Motor neuron (in vitro differentiated cells): ENCODE results near the gene TNFRSF1B. TPM values are rescaled to one million over a fixed set of nuclear protein-coding genes. Genes with fewer than 3 reads are reported as not detected.
A peak's percentile ranks its signal among the peaks of the same experiment; 100 is the strongest.

Experiments used
- ATAC-seq, 8 experiments: fragments of 200-7000 bp; cut with Tn5 transposase; replicated peaks in 6 of 8; 2 replicates each; pipeline ENCODE4 v1.8.0; 2021; ENCODE audit warnings: mild to moderate bottlenecking in 8 of 8, moderate library complexity in 8 of 8
- H3K27ac ChIP-seq, 2 donors: fragments of 250-450 bp; sonication (Bioruptor Pico); 2 replicates each; pipeline ENCODE4 v1.9.0; 2021; ENCODE audit warnings: antibody characterized with exemption in 2 of 2, mild to moderate bottlenecking in 2 of 2, moderate library complexity in 1 of 2
- H3K4me1 ChIP-seq, 2 donors: fragments of 250-450 bp; sonication (Bioruptor Pico); replicated peaks in 1 of 2; 2 replicates each; pipeline ENCODE4 v1.6.1; 2021; ENCODE audit warnings: antibody characterized with exemption in 2 of 2, mild to moderate bottlenecking in 2 of 2, moderate library complexity in 1 of 2
- H3K4me3 ChIP-seq, 5 donors: fragments of 250-450 bp; sonication (Bioruptor Pico); 2 replicates each; pipeline ENCODE4 v1.9.0; 2021; ENCODE audit warnings: antibody characterized with exemption in 5 of 5, mild to moderate bottlenecking in 5 of 5, moderate library complexity in 4 of 5
- WGBS, 10 experiments: fragments of 450-650 bp; shearing (Covaris generic); methylation state at CpG; one replicate each; pipeline ENCODE4 v1.0.0; 2022; 5-methylcytosine and 5-hydroxymethylcytosine counted together
- in situ Hi-C, 9 experiments: fragments of 400-800 bp; cut with MboI; loops; one replicate each; pipeline ENCODE4 v1.15.0; 2021; ENCODE audit warnings: low sequenced_read_pairs in 9 of 9, low pct_unique_long_range_greater_than_20kb in 2 of 9; ENCODE audit not compliant: unreplicated experiment in 9 of 9
- total RNA-seq, 8 experiments: library from RNA; unstranded; fragments of 300-600 nt; gene quantifications; 2 replicates each; pipeline versions ENCODE4 v1.2.3 to v1.2.4, GENCODE V29; 2022

TNFRSF1B gene
- total RNA-seq, 8 experiments from 2014 or later = 0.18 to 2.0 (median 1.1) TPM

GRCh38 chr1:12144236-12144635, 22.6 kb upstream of the TNFRSF1B start:
- ATAC-seq = no peak
- H3K4me3 ChIP-seq = no peak overlapping the region
- peaks cover 13 to 33% of the 10 kb centered on the region in 2 donors for H3K4me1 ChIP-seq
- H3K27ac ChIP-seq = no peak overlapping the region
- in situ Hi-C loops = no loop called here
- 90 to 100% (median 100%) methylated on average over 1 to 7 of the region's 8 CpGs; no CpG with 5 or more reads in 4 of the 10 experiments for WGBS, 10 experiments

GRCh38 chr1:12144969-12145368, 21.8 kb upstream of the TNFRSF1B start:
- H3K4me1 ChIP-seq = peaks cover 13 to 33% of the 10 kb centered on the region in 2 donors
- WGBS, 10 experiments = 71 to 100% (median 88%) methylated on average over 1 to 3 of the region's 4 CpGs; no CpG with 5 or more reads in 7 of the 10 experiments
- no peak overlapping the region for H3K4me3 ChIP-seq
- no peak for ATAC-seq
- in situ Hi-C loops = no loop called here
- H3K27ac ChIP-seq = no peak overlapping the region

GRCh38 chr1:12145616-12146342, 21.0 kb upstream of the TNFRSF1B start:
- in situ Hi-C loops = no loop called here
- 73 to 100% (median 88%) methylated on average over 1 to 5 of the region's 12 CpGs; no CpG with 5 or more reads in 5 of the 10 experiments for WGBS, 10 experiments
- no peak overlapping the region for H3K4me3 ChIP-seq
- no peak overlapping the region for H3K27ac ChIP-seq
- peaks cover 13 to 27% of the 10 kb centered on the region in 2 donors for H3K4me1 ChIP-seq
- ATAC-seq = no peak

GRCh38 chr1:12146343-12147112, 20.3 kb upstream of the TNFRSF1B start:
- no peak for ATAC-seq
- Histone ChIP-seq H3K27ac (no peak overlapping the region), H3K4me1 (peaks cover 13 to 20% of the 10 kb centered on the region in 2 donors), H3K4me3 (no peak overlapping the region)
- 67 to 97% (median 83%) methylated on average over 1 to 18 of the region's 20 CpGs; no CpG with 5 or more reads in 3 of the 10 experiments for WGBS, 10 experiments
- in situ Hi-C loops = no loop called here

GRCh38 chr1:12147201-12147701, 19.5 kb upstream of the TNFRSF1B start:
- no peak overlapping the region for H3K4me3 ChIP-seq
- in situ Hi-C loops = no loop called here
- ATAC-seq = no peak
- H3K27ac ChIP-seq = no peak overlapping the region
- 40 to 85% (median 79%) methylated on average over 1 to 8 of the region's 8 CpGs; no CpG with 5 or more reads in 3 of the 10 experiments for WGBS, 10 experiments
- peaks cover 10 to 15% of the 10 kb centered on the region in 2 donors for H3K4me1 ChIP-seq

- in situ Hi-C loops = no loop called here
- WGBS, 10 experiments = 58 to 100% (median 90%) methylated on average over 2 to 8 of the region's 8 CpGs
- peaks cover 2 to 7% of the 10 kb centered on the region in 2 donors for H3K4me1 ChIP-seq
- ATAC-seq = peak in 2 of 8 experiments; percentile 33 to 60
- no peak overlapping the region for H3K27ac ChIP-seq
- H3K4me3 ChIP-seq = no peak overlapping the region
Measured at GRCh38 chr1:12148160-12148957, 18.4 kb upstream of the TNFRSF1B start.

GRCh38 chr1:12148958-12149790, 17.6 kb upstream of the TNFRSF1B start:
- WGBS, 10 experiments = 0 to 100% (median 91%) methylated on average over 1 to 5 of the region's 5 CpGs
- H3K4me3 ChIP-seq = no peak overlapping the region
- ATAC-seq = no peak
- no peak overlapping the region for H3K27ac ChIP-seq
- H3K4me1 ChIP-seq = peaks cover 0 to 3% of the 10 kb centered on the region in 2 donors
- in situ Hi-C loops = no loop called here

GRCh38 chr1:12149791-12150175, 17.0 kb upstream of the TNFRSF1B start:
- in situ Hi-C loops = no loop called here
- 60 to 91% (median 82%) methylated on average over 1 to 5 of the region's 6 CpGs; no CpG with 5 or more reads in 2 of the 10 experiments for WGBS, 10 experiments
- Histone ChIP-seq H3K4me3 (no peak overlapping the region), H3K27ac (no peak overlapping the region), H3K4me1 (peaks cover 0 to 3% of the 10 kb centered on the region in 2 donors)
- ATAC-seq = no peak

GRCh38 chr1:12150456-12151200, 16.2 kb upstream of the TNFRSF1B start:
- no peak overlapping the region for H3K4me3 ChIP-seq
- in situ Hi-C loops = no loop called here
- H3K27ac ChIP-seq = no peak overlapping the region
- 82 to 100% (median 92%) methylated on average over 1 to 8 of the region's 9 CpGs; no CpG with 5 or more reads in 2 of the 10 experiments for WGBS, 10 experiments
- peaks cover 0 to 3% of the 10 kb centered on the region in 2 donors for H3K4me1 ChIP-seq
- no peak for ATAC-seq

- Histone ChIP-seq H3K27ac (no peak overlapping the region), H3K4me3 (no peak overlapping the region), H3K4me1 (peaks cover 0 to 3% of the 10 kb centered on the region in 2 donors)
- ATAC-seq = no peak
- in situ Hi-C loops = no loop called here
- 60 to 100% (median 100%) methylated on average over 1 to 2 of the region's 2 CpGs; no CpG with 5 or more reads in 3 of the 10 experiments for WGBS, 10 experiments
Measured at GRCh38 chr1:12151465-12151864, 15.3 kb upstream of the TNFRSF1B start.

- H3K4me1 ChIP-seq = no peaks in the 10 kb centered on the region
- in situ Hi-C loops = no loop called here
- H3K4me3 ChIP-seq = no peak overlapping the region
- no peak overlapping the region for H3K27ac ChIP-seq
- WGBS, 10 experiments = 81 to 100% (median 95%) methylated on average over 1 to 7 of the region's 7 CpGs; no CpG with 5 or more reads in 1 of the 10 experiments
- no peak for ATAC-seq
Measured at GRCh38 chr1:12152113-12152891, 14.5 kb upstream of the TNFRSF1B start.
